Measurements from ENCODE around the gene DUSP3.

DNA sequence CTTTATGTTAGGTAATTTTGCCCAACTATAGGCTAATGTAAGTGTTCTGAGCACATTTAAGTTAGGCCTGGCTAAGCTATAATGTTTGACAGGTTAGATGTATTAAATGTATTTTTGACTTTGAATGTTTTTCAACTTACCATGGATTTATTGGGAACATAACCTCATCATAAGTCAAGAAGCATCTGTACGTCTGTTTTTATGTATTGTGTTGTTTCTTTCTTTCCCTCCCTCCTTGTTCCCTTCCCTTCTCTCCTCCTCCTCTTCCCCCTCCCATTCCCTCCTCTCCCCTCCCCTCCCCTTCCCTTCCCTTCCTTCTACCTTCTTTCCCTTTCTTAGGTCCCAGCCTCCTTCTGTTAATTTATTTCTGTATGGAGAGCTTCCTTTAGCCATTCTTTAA is 10.7 kb upstream of the DUSP3 start:
- no peak for TF ChIP-seq CREB1 (IDR thresholded peaks at IDR 0.05; ENCODE audit: low read depth)
- no peak for TF ChIP-seq FOXM1 (IDR thresholded peaks at IDR 0.05; ENCODE audit: borderline replicate concordance, low read depth)
